Cerebellar cortex (tissue), 1 donor: ENCODE results near the gene SRSF3.
"Not testable (repeated sequence)": the region's sequence is repeated elsewhere in the genome, so short reads cannot be mapped to it uniquely, and the experiment has no call there.

Experiments used
- DNase-seq: peaks from one replicate; pipeline ENCODE4 v3.0.0-alpha.2; 2015; ENCODE audit warnings: low spot score

The SRSF3 gene

DNA sequence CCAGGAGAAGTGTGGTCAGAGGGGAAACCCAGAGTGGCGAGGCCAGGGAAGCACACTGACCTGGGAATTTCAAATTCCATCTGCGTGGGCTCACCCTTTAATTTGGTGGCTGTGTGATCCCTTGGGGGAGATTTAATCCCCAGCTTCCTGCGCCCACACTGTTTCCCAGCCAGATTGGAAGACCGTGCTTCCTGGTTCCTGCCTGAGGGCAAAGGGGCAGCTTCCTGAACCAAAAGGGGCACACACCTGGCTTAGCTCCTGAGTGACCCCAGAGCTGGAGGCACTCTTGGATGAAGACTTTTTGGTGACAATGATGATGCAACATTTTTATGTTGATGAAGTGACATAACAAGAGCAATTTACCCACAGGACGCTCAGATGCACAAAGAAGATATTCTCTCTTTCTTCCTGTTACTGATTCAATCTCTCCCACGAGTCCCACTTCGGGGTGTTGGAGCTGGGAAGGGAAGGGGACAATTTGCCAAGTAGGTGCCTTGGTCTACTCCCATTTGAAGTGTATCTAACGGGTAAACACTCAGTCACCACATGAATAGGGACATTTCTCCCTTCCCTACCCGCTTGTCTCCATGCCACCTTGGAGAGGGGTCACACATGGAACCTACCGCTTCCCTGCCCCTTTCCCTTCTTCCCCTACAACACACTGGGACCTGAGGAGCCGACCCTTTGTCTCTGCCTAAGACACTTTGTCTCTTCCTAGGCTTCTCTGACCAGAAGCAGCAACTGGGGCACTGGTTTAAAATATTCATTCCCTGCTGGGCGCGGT is 55.7 kb downstream of the SRSF3 start:
- DNase-seq, result no peak

DNA sequence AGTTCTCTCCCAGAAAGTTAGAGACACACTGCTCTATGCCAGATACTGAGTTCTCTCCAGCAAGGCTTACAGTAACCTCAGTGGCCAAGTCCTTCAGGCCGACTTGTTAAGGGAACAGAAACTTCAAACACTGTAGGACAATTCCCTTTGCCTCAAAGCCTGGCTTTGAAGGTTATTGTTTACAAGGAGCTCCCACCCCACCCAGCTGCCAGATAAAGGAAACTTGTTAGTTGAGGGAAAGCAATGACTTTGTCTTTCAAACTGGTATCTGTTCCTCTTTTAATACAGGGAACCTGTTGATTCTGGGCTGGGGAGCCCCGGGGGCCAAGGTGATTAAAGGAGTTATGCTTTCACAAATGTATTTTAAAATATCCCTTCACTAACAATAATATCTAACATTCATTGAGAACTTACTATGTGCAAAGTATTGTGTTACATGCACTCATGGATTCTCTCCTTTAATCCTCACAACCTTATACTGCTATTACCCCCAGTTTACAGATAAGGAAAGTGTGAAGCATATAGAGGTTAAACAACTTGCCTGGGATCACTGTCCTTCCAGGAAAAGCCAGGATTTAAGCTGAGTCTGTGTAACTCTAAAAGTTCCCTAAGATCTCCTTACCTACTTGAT is 56.8 kb downstream of the SRSF3 start:
- no peak for DNase-seq

DNA sequence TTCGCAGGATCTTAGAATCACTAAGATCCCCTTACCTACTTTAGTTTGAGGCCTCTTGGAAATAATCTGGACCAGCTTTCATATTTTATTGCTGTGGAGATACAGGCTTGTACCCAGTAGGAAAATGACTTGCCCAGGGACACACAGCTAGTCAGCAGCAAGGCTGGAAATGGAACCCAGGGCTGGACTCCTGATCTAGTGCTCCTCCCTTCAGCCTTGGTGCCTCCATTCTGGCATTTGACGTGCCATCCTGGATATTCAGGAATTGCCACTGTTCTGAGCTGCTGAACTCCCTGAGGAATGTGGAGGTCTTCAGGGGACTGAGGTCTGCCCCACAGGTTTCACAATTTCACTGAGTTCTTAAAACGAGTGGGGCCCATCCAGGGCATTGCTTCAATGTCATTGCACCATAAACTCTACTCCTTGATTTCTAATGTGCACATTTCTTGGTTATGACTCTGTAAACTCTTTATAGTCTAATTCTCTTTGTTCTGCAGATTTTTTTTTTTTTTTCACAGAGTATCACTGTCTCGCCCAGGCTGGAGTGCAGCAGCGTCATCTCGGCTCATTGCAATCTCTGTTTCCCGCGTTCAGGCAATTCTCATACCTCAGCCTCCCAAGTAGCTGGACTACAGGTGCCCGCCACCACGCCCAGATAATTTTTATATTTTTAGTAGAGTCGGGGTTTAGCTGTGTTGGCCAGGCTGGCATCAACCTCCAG is 57.7 kb downstream of the SRSF3 start:
- DNase-seq, result no peak

DNA sequence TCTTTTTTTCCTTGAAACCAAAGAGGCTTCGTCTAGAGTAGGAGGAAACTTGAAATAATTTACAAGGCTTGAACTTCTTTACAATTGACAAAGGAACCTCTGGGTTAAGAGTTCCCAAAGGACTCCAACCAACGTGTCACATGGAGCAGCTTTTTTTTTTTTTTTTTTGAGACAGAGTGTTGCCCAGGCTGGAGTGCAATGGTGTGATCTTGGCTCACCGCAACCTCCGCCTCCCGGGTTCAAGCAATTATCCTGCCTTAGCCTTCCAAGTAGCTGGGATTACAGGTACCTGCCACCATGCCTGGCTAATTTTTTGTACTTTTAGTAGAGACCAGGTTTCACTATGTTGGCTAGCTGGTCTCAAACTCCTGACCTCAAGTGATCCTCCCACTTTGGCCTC is 60.3 kb downstream of the SRSF3 start:
- DNase-seq, result not testable (repeated sequence)
